Neutrophil (primary cell): ENCODE results near the gene BPIFB6.

Source experiments
- H3K27ac ChIP-seq: fragments of 200-600 bp; sonication (generic); 2 replicates; pipeline ENCODE4 v1.5.1; 2016; ENCODE audit warnings: mild to moderate bottlenecking, moderate library complexity
- H3K27me3 ChIP-seq: fragments of 200-600 bp; sonication (generic); 2 replicates; pipeline ENCODE4 v1.6.0; 2016; ENCODE audit warnings: mild to moderate bottlenecking
- H3K36me3 ChIP-seq: fragments of 200-600 bp; sonication (generic); 2 replicates; pipeline ENCODE4 v1.5.1; 2017
- H3K4me1 ChIP-seq, 2 experiments: fragments of 200-600 bp in 1 of 2; sonication (generic) in 1 of 2; 1 replicate in 1 of 2; 2 replicates in 1 of 2; pipeline versions ENCODE4 v1.5.1 to v1.6.1; 2013 to 2016; ENCODE audit warnings: low read depth in 1 of 2, low read length in 1 of 2, mild to moderate bottlenecking in 1 of 2, moderate library complexity in 1 of 2; ENCODE audit not compliant: control insufficient read depth in 1 of 2, insufficient read depth in 1 of 2
- H3K4me3 ChIP-seq, 2 experiments: fragments of 200-600 bp in 1 of 2; sonication (generic) in 1 of 2; 1 replicate in 1 of 2; 2 replicates in 1 of 2; pipeline ENCODE4 v1.5.1; 2013 to 2016; ENCODE audit warnings: low read depth in 1 of 2, low read length in 1 of 2, mild to moderate bottlenecking in 1 of 2, moderate library complexity in 1 of 2
- H3K9me3 ChIP-seq: fragments of 200-600 bp; sonication (generic); 2 replicates; pipeline ENCODE4 v1.5.1; 2016
- CTCF ChIP-seq: fragments of 200-600 bp; sonication (generic); IDR thresholded peaks from 2 replicates; pipeline ENCODE4 v1.5.1; 2016; ENCODE audit warnings: antibody characterized with exemption

Gene BPIFB6

GRCh38 chr20:33008336-33009213 is 22.9 kb upstream of the BPIFB6 start:
- Histone ChIP-seq H3K4me1 (no peaks in the 10 kb centered on the region), H3K27ac (no peak overlapping the region), H3K27me3 (no peaks in the 10 kb centered on the region), H3K9me3 (no peaks in the 10 kb centered on the region), H3K36me3 (no peaks in the 10 kb centered on the region), H3K4me3 (no peak overlapping the region)
- no peak for TF ChIP-seq CTCF

GRCh38 chr20:33009214-33010132 is 22.0 kb upstream of the BPIFB6 start:
- no peaks in the 10 kb centered on the region for H3K36me3 ChIP-seq
- no peak overlapping the region for H3K4me3 ChIP-seq
- no peaks in the 10 kb centered on the region for H3K27me3 ChIP-seq
- no peaks in the 10 kb centered on the region for H3K9me3 ChIP-seq
- no peak overlapping the region for H3K27ac ChIP-seq
- H3K4me1 ChIP-seq = no peaks in the 10 kb centered on the region
- TF ChIP-seq CTCF = no peak

- H3K4me3 ChIP-seq = no peak overlapping the region
- no peak for TF ChIP-seq CTCF
- no peaks in the 10 kb centered on the region for H3K4me1 ChIP-seq
- no peaks in the 10 kb centered on the region for H3K9me3 ChIP-seq
- no peaks in the 10 kb centered on the region for H3K36me3 ChIP-seq
- no peaks in the 10 kb centered on the region for H3K27me3 ChIP-seq
- no peak overlapping the region for H3K27ac ChIP-seq
Measured at GRCh38 chr20:33010133-33010504, 21.3 kb upstream of the BPIFB6 start.

GRCh38 chr20:33010674-33011449 is 20.6 kb upstream of the BPIFB6 start:
- no peak overlapping the region for H3K4me3 ChIP-seq
- no peaks in the 10 kb centered on the region for H3K4me1 ChIP-seq
- H3K27me3 ChIP-seq = no peaks in the 10 kb centered on the region
- TF ChIP-seq CTCF = no peak
- H3K27ac ChIP-seq = no peak overlapping the region
- no peaks in the 10 kb centered on the region for H3K9me3 ChIP-seq
- H3K36me3 ChIP-seq = no peaks in the 10 kb centered on the region
